OCI-M2 (cell line): Measurements from ENCODE around the gene ZCCHC24.
"Not testable (repeated sequence)": the region's sequence is repeated elsewhere in the genome, so short reads cannot be mapped to it uniquely, and the experiment has no call there.

Experiments used
- DNase-seq: peaks from one replicate; lab custom pipeline; 2025; ENCODE audit not compliant: unreplicated experiment; lab: John Stamatoyannopoulos, UW

ZCCHC24 gene

DNA sequence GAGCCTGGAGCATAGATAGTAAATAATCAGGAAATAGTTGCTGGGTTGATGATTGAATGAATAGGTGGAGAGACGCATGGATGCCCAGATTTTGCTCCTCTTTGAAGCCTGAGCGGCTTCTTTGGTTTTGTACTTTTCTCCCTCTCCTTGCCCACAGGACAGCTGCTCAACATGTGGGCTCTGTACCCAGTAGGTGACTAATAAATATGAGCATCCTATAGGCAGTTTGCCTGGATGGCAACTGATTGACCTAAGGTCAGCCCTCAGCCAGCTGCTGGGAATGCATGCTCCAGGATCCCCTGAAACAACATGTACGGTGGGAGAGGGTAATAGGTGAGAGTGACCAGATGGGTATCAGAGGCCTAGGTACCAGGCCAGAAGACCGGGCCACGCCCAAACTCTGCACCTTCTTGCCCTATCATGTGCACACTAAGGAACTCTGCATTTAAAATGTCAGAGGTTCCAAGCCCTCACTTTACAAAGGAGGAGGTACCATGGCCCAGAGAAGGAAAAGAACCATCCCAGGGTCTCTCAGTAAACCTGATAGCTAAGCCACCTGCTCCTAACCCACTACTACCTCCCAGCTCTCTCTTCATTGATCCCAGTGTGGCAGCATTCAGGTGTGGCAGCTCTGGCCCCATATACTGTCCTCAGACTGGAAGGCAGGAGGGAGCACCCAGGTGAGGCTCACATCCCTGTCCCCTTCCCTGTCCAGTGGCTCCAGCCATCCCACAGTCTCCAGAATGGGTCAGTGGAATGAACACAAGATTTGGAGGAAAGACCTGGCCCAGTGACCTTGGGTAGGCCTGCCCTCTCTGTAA is 2.7 kb upstream of the ZCCHC24 start:
- DNase-seq: no peak

- DNase-seq: not testable (repeated sequence)
Measured at GRCh38 chr10:79447249-79447648, 1.8 kb upstream of the ZCCHC24 start.

- no peak for DNase-seq
Measured at GRCh38 chr10:79446758-79447084, 1.3 kb upstream of the ZCCHC24 start.

GRCh38 chr10:79445977-79446757 is 743 bp upstream of the ZCCHC24 start:
- DNase-seq: no peak

- no peak for DNase-seq
Measured at GRCh38 chr10:79444199-79445119, 965 bp downstream of the ZCCHC24 start.

DNA sequence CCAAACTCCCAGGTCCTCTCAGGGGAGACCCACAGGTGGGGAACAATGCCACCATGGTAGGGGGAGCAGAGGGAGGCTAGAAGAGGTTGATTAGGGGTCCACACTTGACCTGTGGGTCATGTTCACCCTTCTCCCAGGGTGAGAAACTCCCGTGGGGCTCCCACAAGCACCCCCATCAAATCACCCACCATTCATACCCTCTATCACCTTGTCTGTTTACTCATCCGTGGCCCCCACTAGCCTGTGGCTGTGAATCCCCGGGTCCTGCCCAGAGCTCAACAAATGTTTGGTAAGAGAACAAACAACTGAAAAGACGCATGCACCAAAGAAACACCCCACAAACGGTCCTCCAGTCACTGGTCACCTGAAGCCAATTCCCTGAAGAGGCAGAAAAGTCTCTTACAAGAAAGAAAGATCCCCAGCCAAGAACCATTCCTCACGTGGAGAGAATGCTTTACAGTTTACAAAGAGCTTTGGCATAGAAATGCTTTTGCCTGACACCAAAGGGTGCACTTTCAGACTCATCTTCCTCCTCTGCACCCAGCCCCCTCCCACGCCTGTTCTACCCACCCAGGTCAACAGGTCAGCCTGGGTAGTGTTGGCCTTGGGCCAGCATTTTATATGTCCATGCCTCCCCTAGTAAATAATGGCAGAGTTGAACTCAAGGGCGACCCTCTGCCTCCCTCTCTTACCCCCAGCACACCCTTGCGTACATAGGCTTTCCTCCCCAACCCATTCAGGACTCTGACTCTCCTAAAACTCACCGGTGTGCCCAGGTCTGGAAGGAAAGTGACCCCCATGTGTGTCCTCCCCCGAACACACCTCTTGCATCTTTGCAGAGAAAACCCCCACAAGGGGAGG is 1.9 kb downstream of the ZCCHC24 start:
- DNase-seq: no peak

DNA sequence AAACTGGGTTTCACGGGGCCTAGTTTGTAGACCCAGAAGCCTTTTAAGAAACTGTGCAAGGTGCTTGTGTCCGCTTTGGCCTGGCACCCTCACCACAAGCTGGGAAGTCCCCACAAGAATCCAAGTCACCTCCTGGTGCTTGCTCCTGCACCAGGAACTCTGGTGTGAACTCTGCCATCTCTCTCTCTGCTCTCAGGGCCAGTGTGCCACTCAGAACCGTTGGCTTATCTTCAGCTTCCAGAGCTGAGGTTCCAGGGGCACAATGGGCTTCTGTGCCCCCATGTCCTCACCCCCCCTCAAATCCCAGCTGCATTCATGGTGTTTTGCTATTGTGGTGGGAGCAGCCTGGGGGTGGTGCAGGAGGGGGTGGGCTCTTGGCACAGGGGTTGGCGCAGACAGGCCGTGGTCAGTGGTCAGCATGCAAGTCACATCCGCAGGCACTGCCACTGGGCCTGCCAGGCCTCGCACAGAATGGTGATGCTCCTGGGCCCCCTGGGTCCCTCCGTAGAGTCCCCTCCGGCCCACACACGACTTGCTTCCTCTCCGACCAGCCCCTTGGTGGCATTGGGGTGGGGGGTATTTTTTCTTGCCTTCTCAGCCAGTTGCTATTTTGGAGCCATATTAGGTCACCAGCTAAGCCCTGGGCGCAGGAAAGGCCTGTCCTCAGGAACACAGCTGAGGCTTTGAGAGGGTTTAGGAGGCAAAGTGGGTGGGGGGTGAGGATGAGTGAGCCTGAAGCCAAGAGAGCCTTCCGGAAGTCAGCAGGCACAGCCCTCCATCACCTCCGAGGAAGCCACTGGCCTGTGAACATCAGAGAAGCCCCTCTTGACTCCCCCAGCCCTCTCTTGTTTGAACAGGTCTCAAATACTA is 3.0 kb downstream of the ZCCHC24 start:
- DNase-seq: no peak

DNA sequence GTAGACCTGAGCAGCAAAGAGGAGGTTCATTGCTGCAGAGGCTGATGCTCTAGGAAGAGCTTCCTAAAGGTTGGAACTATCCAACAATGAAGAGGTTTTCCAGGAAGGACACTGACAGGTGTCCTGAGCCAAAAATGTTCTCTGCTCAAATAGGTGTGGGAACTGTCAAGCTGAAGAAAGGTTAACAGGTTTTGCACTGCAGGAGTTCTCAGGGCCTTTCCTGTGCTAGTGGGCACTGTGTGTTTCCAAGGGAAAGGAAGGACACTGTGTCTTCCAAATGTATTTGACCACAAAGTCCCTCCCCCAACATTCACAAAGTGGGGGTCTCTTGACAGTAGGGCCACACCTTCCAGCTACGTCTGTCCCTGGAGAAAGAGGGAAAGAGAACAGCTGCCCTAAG is 4.0 kb downstream of the ZCCHC24 start:
- no peak for DNase-seq

DNA sequence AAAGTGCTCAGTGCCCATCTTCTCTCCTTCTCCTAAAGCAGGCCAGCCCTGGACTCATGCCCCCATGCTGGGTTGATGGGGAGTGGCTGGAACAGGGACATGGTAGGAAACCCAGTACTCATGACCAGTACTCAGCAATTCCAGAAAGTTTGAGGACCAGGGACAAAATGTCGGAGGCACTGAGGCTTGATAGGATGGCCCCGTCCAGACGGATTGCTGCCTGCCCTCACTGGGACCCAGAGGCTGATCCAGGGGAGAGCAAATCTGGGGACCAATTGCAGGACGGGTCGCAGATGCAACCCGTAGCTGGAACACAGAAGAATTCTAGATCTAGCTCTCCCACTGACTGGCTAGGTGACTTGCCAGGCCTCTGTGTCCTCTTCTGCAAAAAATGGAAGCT is 5.1 kb downstream of the ZCCHC24 start:
- no peak for DNase-seq

- no peak for DNase-seq
Measured at GRCh38 chr10:79438699-79439085, 6.7 kb downstream of the ZCCHC24 start.

GRCh38 chr10:79438021-79438698 is 7.3 kb downstream of the ZCCHC24 start:
- no peak for DNase-seq

GRCh38 chr10:79437111-79437814 is 8.2 kb downstream of the ZCCHC24 start:
- no peak for DNase-seq

GRCh38 chr10:79436850-79437103 is 8.6 kb downstream of the ZCCHC24 start:
- no peak for DNase-seq

DNA sequence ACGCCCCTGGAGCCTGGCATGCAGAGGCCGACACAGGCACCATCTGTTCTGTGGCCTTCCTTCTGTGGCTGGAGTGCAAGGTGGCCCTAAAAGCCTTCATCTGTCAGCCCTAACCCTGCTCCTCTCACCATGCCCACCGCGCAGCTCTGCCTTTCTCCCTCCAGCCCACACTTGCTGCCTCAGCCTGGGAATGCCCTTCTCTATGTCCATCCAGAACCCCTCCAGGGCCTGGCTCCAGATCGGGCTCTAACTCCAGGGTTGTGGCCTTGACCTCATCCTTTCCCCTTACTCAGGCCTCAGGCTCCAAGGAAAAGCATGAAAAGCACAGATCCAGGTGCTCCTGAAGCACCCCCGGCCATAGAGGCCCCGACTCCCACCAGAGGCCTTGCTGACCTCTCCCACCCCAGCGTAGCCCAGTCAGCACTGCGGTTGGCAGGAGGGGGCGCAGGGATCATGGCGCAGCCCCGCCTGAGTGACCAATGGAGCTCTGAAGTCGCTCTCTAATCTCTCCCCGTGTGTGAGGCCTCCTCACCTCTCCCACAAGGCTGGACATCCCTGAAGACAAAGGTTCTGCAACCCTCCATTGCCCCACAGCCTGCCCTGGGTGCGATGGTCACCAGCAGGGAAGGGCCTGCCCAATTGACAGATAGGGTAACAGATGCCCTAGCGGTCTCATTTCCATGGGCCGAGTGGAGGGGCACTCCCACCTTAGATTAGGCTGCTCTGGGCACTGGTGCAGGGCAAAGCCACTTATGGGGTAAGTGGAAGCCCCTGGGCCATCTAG is 9.2 kb downstream of the ZCCHC24 start:
- no peak for DNase-seq

- DNase-seq: no peak
Measured at GRCh38 chr10:79435271-79436065, 10.0 kb downstream of the ZCCHC24 start.

DNA sequence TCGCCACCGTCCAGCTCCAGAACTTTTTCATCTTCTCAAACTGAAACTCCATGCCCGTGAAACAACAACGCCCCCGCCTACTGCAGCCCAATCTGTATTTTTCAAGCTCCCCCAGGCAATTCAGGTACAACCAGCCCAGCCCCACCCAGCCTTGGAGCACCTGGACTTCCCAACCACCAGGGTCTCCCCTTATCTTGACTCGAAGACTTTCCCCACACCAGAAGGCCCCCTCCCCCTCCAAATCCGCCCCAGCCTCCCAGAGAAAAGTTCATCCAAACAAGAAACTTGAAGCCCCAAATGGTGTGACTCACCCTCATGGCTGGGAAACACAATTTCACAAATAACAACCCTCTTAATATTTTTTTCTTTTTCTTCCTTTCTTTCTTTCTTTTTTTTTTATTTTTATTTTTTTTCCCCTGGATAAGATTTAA is 10.6 kb downstream of the ZCCHC24 start:
- DNase-seq: no peak

DNA sequence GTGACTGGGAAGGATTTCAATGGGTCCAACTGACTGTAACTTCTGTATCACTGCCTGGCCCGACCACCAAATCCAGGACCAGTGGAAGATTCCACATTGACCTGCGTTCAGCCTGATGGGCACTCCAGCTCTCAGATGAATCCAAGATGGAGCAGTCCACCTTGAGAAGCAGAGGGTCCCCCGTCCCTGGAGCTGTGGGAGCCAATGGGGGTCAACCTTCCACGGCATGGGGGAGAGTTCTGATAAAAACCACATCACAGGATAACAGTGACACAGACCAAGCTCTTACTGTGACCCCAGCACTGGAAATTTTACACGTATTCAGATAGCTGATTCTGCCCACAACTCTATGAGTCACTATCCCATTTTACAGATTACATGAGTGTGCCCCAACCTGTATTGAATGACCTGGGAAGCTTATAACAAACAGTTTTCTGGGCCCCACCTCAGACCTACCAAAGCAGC is 11.2 kb downstream of the ZCCHC24 start:
- DNase-seq: no peak
